Dedifferentiated amniotic fluid mesenchymal stem cell (primary cell): ENCODE results near the gene NYAP2.

ENCODE experiments used
- DNase-seq: peaks from one replicate; pipeline ENCODE4 v3.0.0-alpha.2; 2016; ENCODE audit errors: extremely low spot score

Gene NYAP2

GRCh38 chr2:225399504-225399903, at the start of gene NYAP2:
TSS of gene NYAP2 (plus strand) at chr2:225399710. CDS start at chr2:225408881, 9,171 bp downstream.
- no peak for DNase-seq

DNA sequence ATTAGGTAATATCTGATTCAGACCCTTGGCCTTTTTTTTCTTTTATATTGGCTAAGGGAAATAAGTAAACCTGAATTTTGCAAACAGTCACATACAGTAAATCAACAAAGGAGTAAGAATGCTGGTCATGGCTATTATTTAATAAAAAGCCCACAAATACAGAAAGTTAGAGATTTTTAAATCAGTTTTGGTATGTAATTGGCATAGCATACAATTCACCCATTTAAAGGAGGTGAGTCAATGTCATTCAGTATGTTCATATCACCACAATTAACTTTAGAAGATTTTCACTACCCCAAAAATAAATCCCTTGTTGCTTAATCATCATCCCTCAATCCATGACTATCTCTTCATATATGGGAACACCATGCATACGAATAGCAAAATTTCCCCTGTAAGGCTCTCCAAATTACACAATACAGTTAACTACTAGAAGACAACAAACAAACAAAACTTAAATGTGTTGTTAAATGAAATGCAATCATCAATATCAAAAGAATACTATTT, 45.9 kb upstream of the NYAP2 start:
- no peak for DNase-seq

DNA sequence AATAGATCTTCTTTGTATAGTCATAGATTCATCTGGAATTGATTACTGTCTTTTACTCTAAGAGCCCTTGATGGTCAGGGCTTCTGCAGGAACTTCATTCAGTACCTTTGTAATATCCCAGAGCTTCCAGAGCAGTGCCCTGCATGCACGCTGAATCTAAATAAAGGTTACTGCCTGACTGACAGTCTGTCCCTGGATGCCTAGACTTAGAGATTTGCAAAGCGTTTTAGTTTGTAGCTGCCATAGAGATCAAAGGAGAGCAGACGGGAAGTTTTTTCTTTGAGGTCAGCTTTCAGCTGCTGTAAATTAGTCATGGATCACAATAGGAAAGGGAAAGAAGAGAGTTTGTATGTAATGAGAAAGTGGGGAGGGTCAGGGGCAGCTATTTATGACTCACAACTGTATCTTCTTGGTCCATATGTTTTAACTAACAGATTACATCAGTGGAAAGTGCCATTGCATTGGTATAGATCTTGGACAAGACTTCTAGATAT, 45.2 kb upstream of the NYAP2 start:
- peak; percentile 34 for DNase-seq

GRCh38 chr2:225355788-225356187, 43.7 kb upstream of the NYAP2 start:
- DNase-seq, result no peak

GRCh38 chr2:225366731-225367130, 32.8 kb upstream of the NYAP2 start:
- no peak for DNase-seq

DNA sequence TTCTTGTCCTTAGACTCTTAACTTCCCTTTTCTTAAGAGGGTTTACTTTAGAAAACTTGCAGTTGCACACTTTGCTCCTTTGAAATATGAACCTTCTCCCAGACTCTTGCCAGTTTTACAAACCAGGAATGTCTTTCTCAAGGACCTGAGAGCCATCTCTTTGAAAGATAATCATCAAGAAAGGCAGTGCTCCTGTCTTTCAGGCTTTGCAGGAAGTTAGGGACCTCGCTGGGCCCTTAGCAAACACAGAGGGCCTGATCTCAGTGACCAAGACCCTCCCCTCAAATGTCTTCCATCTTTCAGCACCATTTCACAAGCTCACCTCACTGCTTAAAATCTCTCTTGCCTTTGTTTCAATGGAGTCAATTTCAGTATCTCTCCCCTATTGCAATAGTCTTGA, 32.0 kb upstream of the NYAP2 start:
- DNase-seq, result no peak

- no peak for DNase-seq
These were observed 20.5 kb upstream of the NYAP2 start for GRCh38 chr2:225378984-225379383.

- no peak for DNase-seq
These were observed 19.7 kb upstream of the NYAP2 start for GRCh38 chr2:225379856-225380255.

- DNase-seq, result no peak
These were observed 17.9 kb upstream of the NYAP2 start for GRCh38 chr2:225381609-225382008.

GRCh38 chr2:225398372-225398771, 1.1 kb upstream of the NYAP2 start:
- no peak for DNase-seq

DNA sequence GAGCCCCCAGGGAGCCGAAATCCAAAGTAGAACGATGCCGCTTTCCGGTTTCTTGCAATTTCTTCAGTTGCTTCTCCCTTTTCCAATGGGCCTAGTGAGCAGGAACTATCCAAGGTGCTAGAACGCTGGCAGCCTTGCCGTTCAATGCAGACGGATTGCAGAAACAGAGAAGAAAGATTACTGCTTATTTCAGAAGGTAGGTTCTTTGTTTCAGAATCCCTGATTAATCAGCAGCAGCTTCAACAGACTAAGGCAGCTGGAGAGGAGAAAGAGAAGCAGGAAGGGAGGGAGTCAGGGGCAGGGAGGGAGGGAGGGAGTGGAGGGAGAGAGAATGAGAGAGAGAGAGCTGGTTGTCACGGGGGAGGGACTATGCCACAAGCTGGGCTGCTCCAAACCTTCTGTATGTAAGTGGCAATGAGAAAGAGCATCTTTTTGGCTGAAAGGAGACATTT, 576 bp downstream of the NYAP2 start:
- DNase-seq, result peak; percentile 39

DNA sequence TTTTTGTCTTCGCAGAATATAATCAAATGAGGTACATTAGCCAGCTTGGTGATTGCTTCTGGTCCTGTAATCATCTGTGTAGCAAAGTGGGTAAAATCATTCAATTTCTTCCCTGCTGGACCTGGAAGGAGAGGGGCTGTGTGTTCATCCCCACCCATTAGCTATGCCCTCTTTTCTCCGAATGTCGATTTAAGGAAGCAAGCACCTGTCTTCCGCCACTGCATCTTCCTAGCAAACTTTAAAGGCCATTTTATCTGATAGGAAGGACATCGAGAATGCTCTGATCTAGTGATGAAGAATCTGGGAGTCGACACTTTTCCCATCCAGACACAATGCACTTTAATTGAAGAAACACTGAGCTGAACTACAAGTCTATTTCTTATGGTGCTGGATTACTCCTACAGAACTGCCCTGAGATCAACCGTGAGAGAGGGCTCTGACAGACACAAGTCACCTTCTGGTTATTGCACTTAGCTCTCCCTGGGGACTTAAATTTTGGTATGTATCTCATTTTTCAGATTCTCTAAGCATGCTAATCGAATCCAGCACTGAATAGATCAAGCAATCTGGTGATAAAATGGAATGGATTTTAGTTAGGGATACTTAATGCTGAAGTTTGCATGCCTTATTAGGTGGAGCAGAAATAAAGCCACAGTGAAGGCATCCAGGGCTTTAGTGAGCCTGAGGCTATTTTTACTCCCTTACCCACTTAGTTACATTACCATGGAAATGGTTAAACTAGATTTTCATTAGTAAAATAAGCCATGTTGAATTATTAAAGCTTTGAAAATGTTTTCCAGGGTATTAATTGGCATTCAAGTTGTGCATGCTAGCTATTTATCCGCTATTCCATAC, 1.3 kb downstream of the NYAP2 start:
- DNase-seq, result no peak

DNA sequence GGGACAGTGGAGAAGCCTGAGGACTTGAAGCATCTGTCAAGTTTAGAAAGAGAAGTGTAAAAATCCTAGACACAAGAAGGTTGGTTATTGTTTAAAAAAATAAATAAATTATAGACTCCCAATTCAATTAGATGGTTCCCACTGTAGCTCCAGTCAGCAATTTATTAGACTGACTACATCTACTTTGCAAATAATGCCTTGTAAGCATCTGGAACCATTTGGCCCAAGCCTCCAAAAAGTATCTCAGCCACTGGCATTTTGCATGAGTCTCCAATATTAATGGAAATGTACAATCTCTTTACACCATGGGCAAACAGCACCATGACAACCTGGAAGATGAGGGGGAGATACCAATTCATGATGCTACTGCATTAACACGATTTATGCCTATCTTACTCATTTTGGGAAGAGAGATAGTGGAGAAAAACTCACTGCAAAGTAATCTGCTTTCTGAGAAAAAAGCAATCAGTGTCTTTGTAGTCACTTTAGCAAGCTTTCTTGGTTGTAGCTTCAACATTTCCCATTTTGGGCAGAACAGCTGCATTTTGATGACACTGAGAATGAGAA, 2.8 kb downstream of the NYAP2 start:
- no peak for DNase-seq

- DNase-seq, result no peak
These were observed 11.9 kb downstream of the NYAP2 start for GRCh38 chr2:225411452-225411851.

GRCh38 chr2:225413786-225414185, 14.3 kb downstream of the NYAP2 start:
- DNase-seq, result no peak

- DNase-seq, result no peak
These were observed 15.4 kb downstream of the NYAP2 start for GRCh38 chr2:225414902-225415301.

DNA sequence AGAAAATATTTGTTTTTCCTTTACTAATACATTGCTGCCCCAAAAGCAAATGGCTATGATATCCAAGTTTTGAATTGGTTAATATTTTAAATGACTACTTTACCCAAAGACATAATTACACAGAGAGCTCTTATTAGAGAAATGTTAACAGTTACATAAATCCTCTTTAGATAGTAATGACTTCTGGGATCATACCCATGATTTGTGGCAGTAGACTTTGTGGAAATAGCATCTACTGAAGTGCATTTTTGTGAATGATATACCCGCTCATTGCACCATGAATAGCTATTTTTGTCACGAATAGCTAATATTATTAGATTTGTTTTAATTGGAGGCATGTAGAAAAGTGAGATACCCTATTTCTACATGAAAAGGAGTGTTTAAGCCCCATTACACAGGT, 15.8 kb downstream of the NYAP2 start:
- DNase-seq, result no peak

- no peak for DNase-seq
These were observed 16.3 kb downstream of the NYAP2 start for GRCh38 chr2:225415792-225416191.

DNA sequence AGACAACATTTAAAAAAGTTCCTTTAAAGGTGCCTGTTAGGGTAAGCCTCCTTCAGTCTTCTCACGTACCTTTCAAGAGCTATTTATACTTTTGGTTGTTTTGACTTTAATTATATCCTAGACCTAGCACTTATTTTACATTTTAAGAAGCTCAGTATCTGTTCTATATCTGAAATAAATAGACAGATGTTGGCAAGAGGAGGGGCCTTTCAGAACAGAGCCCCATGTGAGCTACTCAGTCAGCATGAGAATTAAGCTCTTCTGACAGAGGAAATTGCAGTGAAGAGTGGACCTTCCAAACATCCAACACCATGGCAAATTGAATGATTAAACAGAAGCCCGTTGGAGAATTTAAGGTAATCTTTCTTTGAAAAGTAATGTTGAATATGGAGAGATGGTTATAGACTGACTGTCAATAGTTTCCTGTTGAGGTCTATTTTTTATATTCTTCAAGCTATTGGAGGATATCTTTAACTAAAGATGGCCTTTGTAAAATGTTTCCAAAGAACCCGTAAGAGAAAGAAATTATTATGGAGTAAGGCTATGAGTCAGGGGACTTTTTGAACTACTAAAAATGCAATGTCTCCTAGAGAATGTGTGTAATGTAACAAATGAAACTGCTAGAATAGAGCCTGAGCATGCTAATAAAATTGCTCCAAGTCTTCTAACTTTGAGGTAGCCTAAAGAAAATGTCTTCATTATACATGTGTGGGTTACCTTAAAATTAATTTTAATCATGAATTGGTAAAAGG, 17.3 kb downstream of the NYAP2 start:
- DNase-seq, result no peak

GRCh38 chr2:225419033-225419432, 19.5 kb downstream of the NYAP2 start:
- DNase-seq, result no peak

DNA sequence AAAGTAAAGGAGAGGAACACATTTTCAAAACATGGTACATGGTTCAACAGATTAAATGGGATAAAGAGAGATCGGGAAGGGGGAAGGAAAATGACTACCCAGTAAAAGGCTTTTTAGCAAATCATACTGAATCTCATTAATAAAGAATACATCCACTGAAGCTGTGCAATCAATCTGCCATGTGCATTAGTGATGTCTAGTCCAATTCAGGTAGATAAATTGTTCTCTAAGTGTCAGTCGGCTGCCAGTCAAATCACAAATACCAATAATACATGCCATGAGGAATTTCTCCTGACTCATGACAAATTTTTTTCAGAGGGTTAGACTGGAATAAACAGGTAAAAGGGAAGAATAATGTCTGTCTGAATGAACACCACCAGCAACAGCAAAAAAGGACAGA, 22.6 kb downstream of the NYAP2 start:
- no peak for DNase-seq

- DNase-seq, result no peak
These were observed 25.8 kb downstream of the NYAP2 start for GRCh38 chr2:225425284-225425683.
